SJSA1 (cell line): Measurements from ENCODE around the gene SPATA22. TPM values are rescaled to one million over a fixed set of nuclear protein-coding genes. Genes with fewer than 3 reads are reported as not detected.
"Not testable (repeated sequence)": the region's sequence is repeated elsewhere in the genome, so short reads cannot be mapped to it uniquely, and the experiment has no call there.

Experiments used
- DNase-seq, 2 experiments: peaks; one replicate each; pipeline ENCODE4 v3.0.0-alpha.2; 2015 to 2020; ENCODE audit warnings: low spot score in 2 of 2, low read depth in 1 of 2
- H3K27ac ChIP-seq: fragments of 250-450 bp; sonication (Bioruptor Pico); 2 replicates; pipeline ENCODE4 v1.5.1; 2020; ENCODE audit warnings: mild to moderate bottlenecking, moderate library complexity
- H3K27me3 ChIP-seq: fragments of 250-450 bp; sonication (Bioruptor Pico); replicated peaks from 2 replicates; pipeline ENCODE4 v1.5.1; 2020; ENCODE audit warnings: mild to moderate bottlenecking, moderate library complexity
- H3K36me3 ChIP-seq: fragments of 250-450 bp; sonication (Bioruptor Pico); 2 replicates; pipeline ENCODE4 v1.5.1; 2020; ENCODE audit warnings: mild to moderate bottlenecking
- H3K4me1 ChIP-seq: fragments of 250-450 bp; sonication (Bioruptor Pico); replicated peaks from 2 replicates; pipeline ENCODE4 v1.6.1; 2021; ENCODE audit warnings: mild to moderate bottlenecking
- H3K4me3 ChIP-seq: fragments of 250-450 bp; sonication (Bioruptor Pico); 2 replicates; pipeline ENCODE4 v1.5.1; 2020; ENCODE audit warnings: mild to moderate bottlenecking
- H3K9me3 ChIP-seq: fragments of 250-450 bp; sonication (Bioruptor Pico); replicated peaks from 2 replicates; pipeline ENCODE4 v1.5.1; 2020; ENCODE audit warnings: mild to moderate bottlenecking
- total RNA-seq: library from RNA; depleted of rRNA; stranded (reverse); fragments of >200 nt; shearing (Covaris generic); gene quantifications from 2 replicates; pipeline ENCODE4 v1.2.3, GENCODE V29; 2014

SPATA22 gene
- total RNA-seq, 1 experiment from 2014 or later, result not detected

GRCh38 chr17:3438368-3438767 lies 33.3 kb downstream of the SPATA22 start:
- 0 out of 2 replicates have a peak, but pooled peaks cover 3% of the 10 kb centered on the region for H3K27me3 ChIP-seq

GRCh38 chr17:3433741-3434140 lies 37.9 kb downstream of the SPATA22 start, which contains the start of gene OR1E2:
OR1E2 (minus strand) TSS chr17:3433841; CDS start chr17:3433841, 0 bp downstream.
- no peaks in the 10 kb centered on the region for H3K9me3 ChIP-seq
- H3K4me3 ChIP-seq, result no peak within 1 kb of the TSS
- H3K4me1 ChIP-seq, result no peaks in the 10 kb centered on the region
- H3K27me3 ChIP-seq, result 0 out of 2 replicates have a peak, but pooled peaks cover 3% of the 10 kb centered on the region
- no peak for DNase-seq
- H3K27ac ChIP-seq, result no peak within 1 kb of the TSS
- no peaks in the 10 kb centered on the region for H3K36me3 ChIP-seq

More at GRCh38 chr17:3438368-3438767, 33.3 kb downstream of the SPATA22 start:
- H3K4me3 ChIP-seq, result no peak overlapping the region
- H3K9me3 ChIP-seq, result no peaks in the 10 kb centered on the region
- no peaks in the 10 kb centered on the region for H3K36me3 ChIP-seq
- no peak overlapping the region for H3K27ac ChIP-seq
- no peak for DNase-seq
- no peaks in the 10 kb centered on the region for H3K4me1 ChIP-seq

- DNase-seq, H3K9me3 ChIP-seq, H3K4me3 ChIP-seq, H3K36me3 ChIP-seq, H3K27me3 ChIP-seq, H3K4me1 ChIP-seq, H3K27ac ChIP-seq: not testable (repeated sequence)
Observed at GRCh38 chr17:3433215-3433614, 38.4 kb downstream of the SPATA22 start.

GRCh38 chr17:3418222-3418621 lies 53.4 kb downstream of the SPATA22 start:
- DNase-seq, result no peak
- H3K4me1 ChIP-seq, result no peaks in the 10 kb centered on the region
- no peaks in the 10 kb centered on the region for H3K36me3 ChIP-seq
- H3K9me3 ChIP-seq, result 0 out of 2 replicates have a peak, but pooled peaks cover 4% of the 10 kb centered on the region
- H3K4me3 ChIP-seq, result no peak overlapping the region
- no peak overlapping the region for H3K27ac ChIP-seq
- no peaks in the 10 kb centered on the region for H3K27me3 ChIP-seq

- H3K27me3 ChIP-seq, result no peaks in the 10 kb centered on the region
- no peaks in the 10 kb centered on the region for H3K36me3 ChIP-seq
- DNase-seq, result no peak
- H3K4me1 ChIP-seq, result no peaks in the 10 kb centered on the region
- no peak overlapping the region for H3K4me3 ChIP-seq
- H3K27ac ChIP-seq, result no peak overlapping the region
- 0 out of 2 replicates have a peak, but pooled peaks cover 4% of the 10 kb centered on the region for H3K9me3 ChIP-seq
Observed at GRCh38 chr17:3415610-3416009, 56.0 kb downstream of the SPATA22 start.

GRCh38 chr17:3412216-3412615 lies 59.4 kb downstream of the SPATA22 start:
- not testable (repeated sequence) for H3K4me1 ChIP-seq, H3K36me3 ChIP-seq, H3K9me3 ChIP-seq, DNase-seq, H3K27ac ChIP-seq, H3K4me3 ChIP-seq, H3K27me3 ChIP-seq

GRCh38 chr17:3411070-3411469 lies 60.5 kb downstream of the SPATA22 start, which contains the start of gene OR3A3:
OR3A3 (plus strand) TSS chr17:3411370.
- no peaks in the 10 kb centered on the region for H3K4me1 ChIP-seq
- no peak within 1 kb of the TSS for H3K27ac ChIP-seq
- DNase-seq, result no peak
- H3K9me3 ChIP-seq, result peaks cover 6% of the 10 kb centered on the region
- H3K36me3 ChIP-seq, result no peaks in the 10 kb centered on the region
- H3K27me3 ChIP-seq, result no peaks in the 10 kb centered on the region
- H3K4me3 ChIP-seq, result no peak within 1 kb of the TSS

GRCh38 chr17:3403856-3404255 lies 67.8 kb downstream of the SPATA22 start:
- H3K4me1 ChIP-seq, H3K27me3 ChIP-seq, H3K9me3 ChIP-seq, H3K4me3 ChIP-seq, H3K27ac ChIP-seq, DNase-seq, H3K36me3 ChIP-seq: not testable (repeated sequence)

- peaks cover 4% of the 10 kb centered on the region; the same call in 1 of the 2 replicates for H3K9me3 ChIP-seq
- no peaks in the 10 kb centered on the region for H3K36me3 ChIP-seq
- no peak overlapping the region for H3K27ac ChIP-seq
- DNase-seq, result no peak
- no peaks in the 10 kb centered on the region for H3K4me1 ChIP-seq
- no peak overlapping the region for H3K4me3 ChIP-seq
- no peaks in the 10 kb centered on the region for H3K27me3 ChIP-seq
Observed at GRCh38 chr17:3401786-3402185, 69.8 kb downstream of the SPATA22 start.

- no peaks in the 10 kb centered on the region for H3K4me1 ChIP-seq
- no peak overlapping the region for H3K4me3 ChIP-seq
- no peaks in the 10 kb centered on the region for H3K9me3 ChIP-seq
- no peak overlapping the region for H3K27ac ChIP-seq
- H3K27me3 ChIP-seq, result no peaks in the 10 kb centered on the region
- H3K36me3 ChIP-seq, result no peaks in the 10 kb centered on the region
- no peak for DNase-seq
Observed at GRCh38 chr17:3400055-3400454, 71.6 kb downstream of the SPATA22 start.

GRCh38 chr17:3398310-3398709 lies 73.3 kb downstream of the SPATA22 start, which contains the start of gene OR1E1:
OR1E1 (minus strand) TSS chr17:3398410; CDS start chr17:3398410, 0 bp downstream.
- no peak within 1 kb of the TSS for H3K27ac ChIP-seq
- no peaks in the 10 kb centered on the region for H3K27me3 ChIP-seq
- H3K36me3 ChIP-seq, result no peaks in the 10 kb centered on the region
- H3K4me1 ChIP-seq, result no peaks in the 10 kb centered on the region
- no peak within 1 kb of the TSS for H3K4me3 ChIP-seq
- no peaks in the 10 kb centered on the region for H3K9me3 ChIP-seq
- no peak for DNase-seq

GRCh38 chr17:3397801-3398200 lies 73.8 kb downstream of the SPATA22 start:
- not testable (repeated sequence) for H3K36me3 ChIP-seq, H3K4me1 ChIP-seq, H3K4me3 ChIP-seq, H3K9me3 ChIP-seq, H3K27me3 ChIP-seq, H3K27ac ChIP-seq, DNase-seq
